HG03103 (cell line): ENCODE data around the gene STX11.
"Not testable (repeated sequence)": the region's sequence is repeated elsewhere in the genome, so short reads cannot be mapped to it uniquely, and the experiment has no call there.

Experiments
- ATAC-seq: cut with Tn5 transposase; IDR thresholded peaks from one replicate; pipeline ENCODE4 v1.9.1; 2021; ENCODE audit warnings: low read depth; ENCODE audit not compliant: unreplicated experiment

The STX11 gene

GRCh38 chr6:144149894-144150709 lies at the start of gene STX11:
STX11 (plus strand) TSS chr6:144150517; CDS start chr6:144186628, 36,111 bp downstream.
- peak; percentile 57 for ATAC-seq

- no peak for ATAC-seq
Observed at GRCh38 chr6:144103026-144103563, 47.2 kb upstream of the STX11 start.

GRCh38 chr6:144104488-144104887 lies 45.8 kb upstream of the STX11 start:
- ATAC-seq = no peak

- no peak for ATAC-seq
Observed at GRCh38 chr6:144104898-144105487, 45.3 kb upstream of the STX11 start.

GRCh38 chr6:144106206-144106605 lies 44.1 kb upstream of the STX11 start:
- no peak for ATAC-seq

GRCh38 chr6:144110210-144110609 lies 40.1 kb upstream of the STX11 start:
- no peak for ATAC-seq

- no peak for ATAC-seq
Observed at GRCh38 chr6:144113366-144113765, 37.0 kb upstream of the STX11 start.

- no peak for ATAC-seq
Observed at GRCh38 chr6:144115219-144115618, 35.1 kb upstream of the STX11 start.

GRCh38 chr6:144119376-144119775 lies 30.9 kb upstream of the STX11 start:
- no peak for ATAC-seq

- no peak for ATAC-seq
Observed at GRCh38 chr6:144122861-144123260, 27.5 kb upstream of the STX11 start.

GRCh38 chr6:144123421-144123820 lies 26.9 kb upstream of the STX11 start:
- no peak for ATAC-seq

- no peak for ATAC-seq
Observed at GRCh38 chr6:144123836-144124235, 26.5 kb upstream of the STX11 start.

- ATAC-seq = no peak
Observed at GRCh38 chr6:144127097-144127496, 23.2 kb upstream of the STX11 start.

- no peak for ATAC-seq
Observed at GRCh38 chr6:144129469-144129868, 20.8 kb upstream of the STX11 start.

GRCh38 chr6:144131248-144131709 lies 19.0 kb upstream of the STX11 start:
- ATAC-seq = no peak

GRCh38 chr6:144132167-144132690 lies 18.1 kb upstream of the STX11 start:
- ATAC-seq = not testable (repeated sequence)

- ATAC-seq = no peak
Observed at GRCh38 chr6:144133225-144133821, 17.0 kb upstream of the STX11 start.

GRCh38 chr6:144134176-144134575 lies 16.1 kb upstream of the STX11 start:
- ATAC-seq = no peak

GRCh38 chr6:144134737-144135136 lies 15.6 kb upstream of the STX11 start:
- ATAC-seq = no peak

GRCh38 chr6:144138542-144138941 lies 11.8 kb upstream of the STX11 start:
- ATAC-seq = no peak

- ATAC-seq = no peak
Observed at GRCh38 chr6:144139817-144140216, 10.5 kb upstream of the STX11 start.
